Measurements from ENCODE around the gene RNF103. TPM values are rescaled to one million over a fixed set of nuclear protein-coding genes. Genes with fewer than 3 reads are reported as not detected.
"Not testable (repeated sequence)": the region's sequence is repeated elsewhere in the genome, so short reads cannot be mapped to it uniquely, and the experiment has no call there.

Gene RNF103
- total RNA-seq, 1 donor from 2014 or later, result 25.2 TPM

DNA sequence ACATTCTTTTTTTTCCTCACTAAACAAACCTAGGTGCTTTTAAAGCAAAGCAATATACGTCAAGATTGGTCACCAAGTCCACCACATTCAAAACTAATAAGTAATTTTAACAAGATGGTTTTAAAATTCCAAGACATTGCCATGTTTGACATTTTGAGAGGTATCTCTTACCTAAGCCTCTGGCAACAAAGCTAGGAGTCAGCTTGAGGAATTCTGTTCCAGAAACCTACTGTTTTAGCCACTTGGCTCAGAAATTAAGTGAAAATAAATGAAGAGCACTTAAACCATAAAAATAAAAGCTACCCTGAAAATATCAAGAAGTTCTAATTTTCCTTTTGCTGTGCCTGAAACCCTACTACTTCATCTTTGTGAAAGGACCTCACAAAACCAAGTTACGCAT, 30.4 kb downstream of the RNF103 start:
- Mint-ChIP-seq H3K4me3 (ENCODE audit: unreplicated experiment) (no peak overlapping the region), H3K27me3 (ENCODE audit: unreplicated experiment) (no peaks in the 10 kb centered on the region), H3K27ac (ENCODE audit: unreplicated experiment) (no peak overlapping the region), H3K9me3 (ENCODE audit: unreplicated experiment) (peaks cover 2% of the 10 kb centered on the region), H3K36me3 (ENCODE audit: unreplicated experiment) (no peaks in the 10 kb centered on the region), H3K4me1 (ENCODE audit: low read depth, unreplicated experiment) (no peaks in the 10 kb centered on the region)
- TF ChIP-seq, protein P1, sequence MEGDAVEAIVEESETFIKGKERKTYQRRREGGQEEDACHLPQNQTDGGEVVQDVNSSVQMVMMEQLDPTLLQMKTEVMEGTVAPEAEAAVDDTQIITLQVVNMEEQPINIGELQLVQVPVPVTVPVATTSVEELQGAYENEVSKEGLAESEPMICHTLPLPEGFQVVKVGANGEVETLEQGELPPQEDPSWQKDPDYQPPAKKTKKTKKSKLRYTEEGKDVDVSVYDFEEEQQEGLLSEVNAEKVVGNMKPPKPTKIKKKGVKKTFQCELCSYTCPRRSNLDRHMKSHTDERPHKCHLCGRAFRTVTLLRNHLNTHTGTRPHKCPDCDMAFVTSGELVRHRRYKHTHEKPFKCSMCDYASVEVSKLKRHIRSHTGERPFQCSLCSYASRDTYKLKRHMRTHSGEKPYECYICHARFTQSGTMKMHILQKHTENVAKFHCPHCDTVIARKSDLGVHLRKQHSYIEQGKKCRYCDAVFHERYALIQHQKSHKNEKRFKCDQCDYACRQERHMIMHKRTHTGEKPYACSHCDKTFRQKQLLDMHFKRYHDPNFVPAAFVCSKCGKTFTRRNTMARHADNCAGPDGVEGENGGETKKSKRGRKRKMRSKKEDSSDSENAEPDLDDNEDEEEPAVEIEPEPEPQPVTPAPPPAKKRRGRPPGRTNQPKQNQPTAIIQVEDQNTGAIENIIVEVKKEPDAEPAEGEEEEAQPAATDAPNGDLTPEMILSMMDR (IDR thresholded peaks at IDR 0.05; ENCODE audit: partially characterized antibody, unreplicated experiment), result no peak
- DNase-seq, result no peak

GRCh38 chr2:86592547-86593230, 31.0 kb downstream of the RNF103 start:
- DNase-seq, result no peak
- TF ChIP-seq, protein P1 (IDR thresholded peaks at IDR 0.05; ENCODE audit: partially characterized antibody, unreplicated experiment), result no peak
- Mint-ChIP-seq H3K27me3 (ENCODE audit: unreplicated experiment) (no peaks in the 10 kb centered on the region), H3K27ac (ENCODE audit: unreplicated experiment) (no peak overlapping the region), H3K36me3 (ENCODE audit: unreplicated experiment) (no peaks in the 10 kb centered on the region), H3K4me3 (ENCODE audit: unreplicated experiment) (no peak overlapping the region), H3K9me3 (ENCODE audit: unreplicated experiment) (peaks cover 2% of the 10 kb centered on the region), H3K4me1 (ENCODE audit: low read depth, unreplicated experiment) (no peaks in the 10 kb centered on the region)

DNA sequence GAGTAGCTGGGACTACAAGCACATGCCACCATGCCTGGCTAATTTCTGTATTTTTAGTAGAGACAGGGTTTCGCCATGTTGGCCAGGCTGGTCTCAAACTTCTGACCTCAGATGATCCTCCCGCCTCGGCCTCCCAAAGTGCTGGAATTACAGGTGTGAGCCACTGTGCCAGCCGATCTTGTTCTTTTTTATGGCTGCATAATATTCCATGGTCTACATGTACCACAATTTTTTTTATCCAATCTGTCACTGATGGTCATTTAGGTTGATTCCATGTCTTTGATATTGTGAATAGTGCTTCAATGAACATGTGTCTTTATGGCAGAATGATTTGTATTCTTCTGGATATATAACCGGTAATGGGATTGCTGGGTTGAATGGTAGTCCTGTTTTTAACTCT, 34.0 kb downstream of the RNF103 start:
- H3K27ac Mint-ChIP-seq (ENCODE audit: unreplicated experiment); H3K4me3 Mint-ChIP-seq (ENCODE audit: unreplicated experiment); H3K9me3 Mint-ChIP-seq (ENCODE audit: unreplicated experiment); DNase-seq; H3K36me3 Mint-ChIP-seq (ENCODE audit: unreplicated experiment); H3K4me1 Mint-ChIP-seq (ENCODE audit: low read depth, unreplicated experiment); H3K27me3 Mint-ChIP-seq (ENCODE audit: unreplicated experiment): not testable (repeated sequence)

DNA sequence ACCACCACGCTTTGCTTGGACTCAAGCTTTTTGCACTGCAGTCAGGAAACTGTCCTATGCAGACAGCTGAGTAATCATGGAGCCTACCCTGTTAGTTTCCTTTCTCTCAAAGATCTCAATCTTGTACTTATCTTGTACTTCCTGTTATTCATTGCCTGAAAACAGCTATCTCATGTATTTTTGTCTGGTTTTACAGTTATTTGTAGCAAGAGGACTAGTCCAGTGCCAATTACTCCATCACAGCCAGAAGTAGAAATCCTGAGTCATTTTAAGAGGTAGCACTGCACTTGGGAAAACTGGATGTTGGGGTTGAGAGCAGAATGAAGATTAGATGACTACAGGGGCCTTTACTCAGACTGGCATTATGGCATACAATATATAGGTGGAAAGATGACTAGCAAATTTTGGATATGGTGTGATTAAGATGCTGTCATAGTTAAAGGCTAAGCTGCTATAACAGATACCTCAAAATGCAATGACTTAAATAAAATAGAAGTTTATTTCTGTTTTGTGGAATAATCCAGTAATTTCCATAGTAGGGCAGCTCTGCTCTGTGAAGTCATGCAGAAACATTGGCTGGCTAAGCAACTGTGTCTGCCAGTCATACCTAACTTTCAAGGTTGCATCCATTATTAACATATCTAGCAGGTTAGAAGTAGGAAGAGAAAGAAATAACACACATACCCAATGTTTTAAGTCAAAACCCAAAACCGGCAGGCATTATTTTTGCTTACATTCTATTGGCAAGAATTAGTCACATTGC, 39.3 kb downstream of the RNF103 start:
- Mint-ChIP-seq H3K27ac (ENCODE audit: unreplicated experiment) (no peak overlapping the region), H3K4me1 (ENCODE audit: low read depth, unreplicated experiment) (no peaks in the 10 kb centered on the region), H3K4me3 (ENCODE audit: unreplicated experiment) (no peak overlapping the region), H3K36me3 (ENCODE audit: unreplicated experiment) (no peaks in the 10 kb centered on the region), H3K9me3 (ENCODE audit: unreplicated experiment) (peaks cover 2% of the 10 kb centered on the region), H3K27me3 (ENCODE audit: unreplicated experiment) (no peaks in the 10 kb centered on the region)
- TF ChIP-seq, protein P1 (IDR thresholded peaks at IDR 0.05; ENCODE audit: partially characterized antibody, unreplicated experiment), result no peak
- DNase-seq, result no peak

DNA sequence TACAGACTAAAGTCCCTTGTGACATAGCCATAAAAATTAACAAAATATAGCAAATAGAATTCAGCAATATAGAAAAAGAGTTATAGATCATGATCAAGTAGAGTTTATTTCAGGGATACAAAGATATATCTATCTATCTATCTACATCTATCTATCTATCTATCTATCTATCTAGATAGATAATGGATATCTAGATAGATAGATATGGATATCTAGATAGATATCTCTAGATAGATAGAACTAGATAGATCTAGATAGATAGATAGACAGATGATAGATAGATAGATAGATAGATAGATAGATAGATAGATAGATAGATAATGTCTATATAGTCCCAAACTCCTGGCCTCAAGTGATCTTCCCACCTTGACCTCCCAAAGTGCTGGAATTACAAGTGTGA, 43.1 kb downstream of the RNF103 start:
- no peak for DNase-seq
- Mint-ChIP-seq H3K4me1 (ENCODE audit: low read depth, unreplicated experiment) (no peaks in the 10 kb centered on the region), H3K27me3 (ENCODE audit: unreplicated experiment) (no peaks in the 10 kb centered on the region), H3K27ac (ENCODE audit: unreplicated experiment) (no peak overlapping the region), H3K4me3 (ENCODE audit: unreplicated experiment) (no peak overlapping the region), H3K9me3 (ENCODE audit: unreplicated experiment) (no peaks in the 10 kb centered on the region), H3K36me3 (ENCODE audit: unreplicated experiment) (no peaks in the 10 kb centered on the region)
- TF ChIP-seq, protein P1 (IDR thresholded peaks at IDR 0.05; ENCODE audit: partially characterized antibody, unreplicated experiment), result no peak

Data from glutamatergic neuron (in vitro differentiated cells).